GM12878 (cell line): Measurements from ENCODE around the gene TMEM30A. TPM values are rescaled to one million over a fixed set of nuclear protein-coding genes. Genes with fewer than 3 reads are reported as not detected.

ENCODE experiments used
- ATAC-seq: fragments of 200-7000 bp; cut with Tn5 transposase; 3 replicates; pipeline ENCODE4 v1.9.1; 2020; ENCODE audit warnings: mild to moderate bottlenecking, moderate library complexity
- BruUV-seq: library from RNA; stranded (reverse); fragments of 400-500 nt; replicated peaks from 2 replicates; lab custom pipeline; 2021; lab: Mats Ljungman, UMichigan
- CTCF ChIA-PET: fragments of 300-600 bp; sonication (Branson Sonifier 250); formaldehyde crosslinking; extraction: SDS; loops from one replicate; lab custom pipeline; 2021; ENCODE audit warnings: inconsistent platforms; lab: Yijun Ruan, JAX
- POLR2A ChIA-PET: fragments of 350-600 bp; formaldehyde crosslinking; extraction: SDS; loops from one replicate; lab custom pipeline; 2021; ENCODE audit warnings: inconsistent platforms; lab: Charles Lee
- RAD21 ChIA-PET: fragments of 300-600 bp; sonication (Branson Sonifier 250); formaldehyde crosslinking; loops from one replicate; lab custom pipeline; 2023; ENCODE audit warnings: antibody characterized with exemption; ENCODE audit not compliant: unreplicated experiment; lab: Charles Lee
- SMC1A ChIA-PET: fragments of 300-600 bp; sonication (Branson Sonifier 250); formaldehyde crosslinking; loops from one replicate; lab custom pipeline; 2023; ENCODE audit not compliant: unreplicated experiment, uncharacterized antibody; lab: Charles Lee
- DNase-seq: peaks from one replicate; pipeline ENCODE4 v3.0.0-alpha.2; 2011; ENCODE audit warnings: low read depth, low spot score
- FAIRE-seq: peaks from 3 replicates; lab custom pipeline; 2011; peaks lifted over from hg19 to GRCh38; lab: Jason Lieb, UNC
- H2AFZ ChIP-seq: 2 replicates; pipeline ENCODE4 v1.6.0; 2011; ENCODE audit warnings: low read depth, low read length, control low read depth; ENCODE audit not compliant: control insufficient read depth
- H3K27ac ChIP-seq: 2 replicates; pipeline ENCODE4 v1.5.1; 2011; ENCODE audit warnings: control low read depth; ENCODE audit not compliant: control insufficient read depth, insufficient read depth
- H3K27me3 ChIP-seq, 2 experiments: replicated peaks in 1 of 2; 2 replicates each; pipeline versions ENCODE4 v1.6.0 to v1.6.1; 2011; ENCODE audit warnings: low read length in 1 of 2; ENCODE audit not compliant: control insufficient read depth in 2 of 2, insufficient read depth in 2 of 2
- H3K36me3 ChIP-seq, 2 experiments: 2 replicates each; pipeline ENCODE4 v1.5.1; 2011; ENCODE audit warnings: low read length in 1 of 2; ENCODE audit not compliant: control insufficient read depth in 2 of 2, insufficient read depth in 2 of 2
- H3K4me1 ChIP-seq: 2 replicates; pipeline ENCODE4 v1.6.1; 2011; ENCODE audit warnings: mild to moderate bottlenecking, low read length, moderate library complexity, mixed read lengths; ENCODE audit not compliant: control insufficient read depth, insufficient read depth
- H3K4me2 ChIP-seq: 2 replicates; pipeline ENCODE4 v1.6.0; 2011; ENCODE audit warnings: control low read depth; ENCODE audit not compliant: control insufficient read depth, insufficient read depth
- H3K4me3 ChIP-seq: fragments of 200-600 bp; sonication (generic); 2 replicates; pipeline ENCODE4 v1.5.1; 2016
- H3K79me2 ChIP-seq: 2 replicates; pipeline ENCODE4 v1.6.0; 2011; ENCODE audit warnings: low read length; ENCODE audit not compliant: control insufficient read depth, insufficient read depth
- H3K9ac ChIP-seq: 2 replicates; pipeline ENCODE4 v1.8.0; 2011; ENCODE audit warnings: low read length, control low read depth, mixed read lengths; ENCODE audit not compliant: control insufficient read depth, insufficient read depth
- H3K9me3 ChIP-seq: replicated peaks from 3 replicates; pipeline ENCODE4 v1.5.1; 2011; ENCODE audit warnings: mild to moderate bottlenecking, low read length; ENCODE audit not compliant: control insufficient read depth, insufficient read depth
- H4K20me1 ChIP-seq: 2 replicates; pipeline ENCODE4 v1.6.0; 2011; ENCODE audit not compliant: control insufficient read depth, insufficient read depth
- ATF7 ChIP-seq: fragments of 450-650 bp; IDR thresholded peaks from 2 replicates; pipeline ENCODE4 v1.6.1; 2016; ENCODE audit warnings: low read depth, mild to moderate bottlenecking
- IRF3 ChIP-seq: fragments of 450-650 bp; IDR thresholded peaks from 2 replicates; pipeline ENCODE4 v1.6.1; 2014; ENCODE audit warnings: mild to moderate bottlenecking
- POLR2A ChIP-seq: IDR thresholded peaks from 2 replicates; pipeline ENCODE4 v1.6.1; 2011; ENCODE audit warnings: low read depth, mild to moderate bottlenecking, low read length
- WGBS: methylation state at CpG from one replicate; pipeline ENCODE4 v1.1.6; 2016; ENCODE audit warnings: low lambda C conversion rate; ENCODE audit not compliant: insufficient replicate concordance, insufficient coverage; ENCODE audit errors: missing lambda C conversion rate; 5-methylcytosine and 5-hydroxymethylcytosine counted together
- in situ Hi-C: fragments of 300-500 bp; cut with MboI; formaldehyde crosslinking; loops from 9 replicates; pipeline ENCODE4 v1.14.3; 2018; ENCODE audit warnings: mixed read lengths
- intact Hi-C: fragments of 100-400 bp; cut with micrococcal nuclease; formaldehyde crosslinking; loops from one replicate; pipeline ENCODE4 v1.14.2; 2022; ENCODE audit not compliant: unreplicated experiment
- polyA plus RNA-seq, 11 experiments: library from polyadenylated mRNA; depleted of rRNA in 4 of 11; unstranded in 6 of 11; stranded (reverse) in 5 of 11; fragments of >200 nt; fragmentation: Nextera tagmentation in 4 of 11; fragmentation: Illumina TruSeq in 1 of 11; extraction: Ambion mirVana in 4 of 11; extraction: Trizol in 1 of 11; gene quantifications; 1 replicate in 1 of 11; 2 replicates in 10 of 11; pipeline versions ENCODE4 v1.2.1 to v1.2.3, GENCODE V29; 2011 to 2016; ENCODE audit warnings: inconsistent platforms in 2 of 11, missing spikeins in 2 of 11, low read depth in 1 of 11
- total RNA-seq, 4 experiments: library from RNA; depleted of rRNA in 3 of 4; stranded (reverse); fragments of >200 nt in 3 of 4; fragmentation: Illumina TruSeq in 1 of 4; extraction: Trizol in 1 of 4; gene quantifications; 2 replicates each; pipeline versions ENCODE4 v1.2.1 to v1.2.3, GENCODE V29; 2013 to 2021

Gene TMEM30A
- total and polyA plus RNA-seq, 10 of the 15 experiments (the other 5 are each of a cell fraction or from before 2014, with no cell fraction given) = 11.9 to 61.6 (median 43.2) TPM

DNA sequence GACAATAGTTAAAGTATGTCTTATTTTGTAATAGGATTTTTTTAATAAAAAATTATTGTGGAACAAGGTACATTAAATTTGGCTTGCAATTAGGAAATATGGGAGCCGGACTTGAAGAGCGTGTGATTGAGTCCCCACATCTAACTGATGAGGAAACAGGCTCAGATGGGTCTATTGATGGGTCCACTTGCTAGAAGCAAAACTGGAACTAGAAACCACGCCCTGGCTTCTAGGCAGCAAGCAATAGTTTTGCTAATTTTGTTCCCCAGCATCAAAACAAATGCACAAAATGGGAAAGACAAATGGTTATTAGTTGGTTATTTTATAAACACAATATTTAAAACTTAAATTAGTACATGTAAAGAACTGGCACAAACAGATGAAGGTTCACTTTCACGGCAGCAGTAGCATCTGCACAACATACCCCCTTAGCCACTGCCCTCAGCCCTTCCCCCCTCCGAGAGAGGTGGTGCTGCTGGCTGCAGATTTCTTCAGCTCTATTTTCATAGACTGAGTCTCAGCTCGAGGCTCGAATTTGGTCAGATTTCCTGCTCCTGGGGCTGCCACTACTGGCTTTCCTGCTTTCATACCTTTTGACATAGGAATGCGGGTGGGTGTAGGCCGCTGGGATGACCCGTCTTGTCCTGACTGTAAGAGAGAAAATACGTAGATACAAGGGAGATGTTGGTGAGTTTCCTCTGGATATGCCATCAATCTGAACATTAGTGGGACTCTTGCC lies 23.8 kb upstream of the TMEM30A start (continued):
- TF ChIP-seq IRF3 = no peak

GRCh38 chr6:75307364-75308004 lies 22.9 kb upstream of the TMEM30A start:
- Histone ChIP-seq H2AFZ (no peak overlapping the region), H3K4me2 (no peak overlapping the region), H3K9me3 (no peaks in the 10 kb centered on the region)
- ChIA-PET CTCF (interaction anchor here (0.8 to 3.2 kb wide), 8 partner anchors 9 to 217 kb away, joined by 3 to 13 read pairs (median 4); no protein-coding TSS in a partner anchor), SMC1A (interaction anchor here (0.7 to 2.5 kb wide), 10 partner anchors 10 to 1145 kb away, joined by 3 to 6 read pairs (median 4); partner anchors contain the start of gene FILIP1)
- BruUV-seq = no TSS peak
- FAIRE-seq = peak; percentile 76
- TF ChIP-seq POLR2A = no peak
- TF ChIP-seq ATF7 = peak; percentile 74
- TF ChIP-seq, all 136 proteins: peak for 1
- H3K4me3 ChIP-seq = no peak overlapping the region
- 0% methylated on average over 2 of the region's 2 CpGs for WGBS
- no peaks in the 10 kb centered on the region for H4K20me1 ChIP-seq
- no peaks in the 10 kb centered on the region for H3K4me1 ChIP-seq
- DNase-seq = no peak
- H3K27me3 ChIP-seq = no peaks in the 10 kb centered on the region
- RAD21 ChIA-PET = interaction anchor here (0.8 to 1.2 kb wide), 2 partner anchors 40 to 216 kb away, joined by 3 read pairs; no protein-coding TSS in a partner anchor
- H3K36me3 ChIP-seq = no peaks in the 10 kb centered on the region
- in situ Hi-C loops (no loop called here), intact Hi-C loops (no loop called here)
- no peak overlapping the region for H3K27ac ChIP-seq
- ATAC-seq = peak; percentile 45; the same call in 2 of the 3 replicates
- no peaks in the 10 kb centered on the region for H3K79me2 ChIP-seq
- POLR2A ChIA-PET = no interaction called here
- H3K9ac ChIP-seq = no peak overlapping the region
